Kidney epithelial cell (primary cell): ENCODE data around the gene PCLO. TPM values are rescaled to one million over a fixed set of nuclear protein-coding genes. Genes with fewer than 3 reads are reported as not detected.

Source experiments
- DNase-seq: peaks from one replicate; pipeline ENCODE4 v3.0.0-alpha.2; 2010; ENCODE audit warnings: low read depth
- H3K27me3 ChIP-seq: 2 replicates; pipeline ENCODE4 v1.6.0; 2011; ENCODE audit warnings: low read length; ENCODE audit not compliant: control insufficient read depth, insufficient read depth
- H3K36me3 ChIP-seq: 2 replicates; pipeline ENCODE4 v1.5.1; 2011; ENCODE audit warnings: low read length; ENCODE audit not compliant: control insufficient read depth, insufficient read depth
- H3K4me3 ChIP-seq: 2 replicates; pipeline ENCODE4 v1.5.1; 2011; ENCODE audit warnings: low read depth, mild to moderate bottlenecking, control low read depth, low read length
- total RNA-seq: library from RNA; depleted of rRNA; stranded (reverse); fragments of >200 nt; gene quantifications from 2 replicates; pipeline ENCODE4 v1.2.3, GENCODE V29; 2015
- TF ChIP-seq, protein P1 (sequence below): IDR thresholded peaks from 2 replicates; pipeline ENCODE4 v1.5.1; 2011; ENCODE audit warnings: mild to moderate bottlenecking, moderate library complexity, low read length, control low read depth, inconsistent platforms; ENCODE audit not compliant: insufficient read depth, poor library complexity, severe bottlenecking

PCLO gene
- total RNA-seq, 1 donor from 2014 or later = 4.7 TPM

GRCh38 chr7:82732677-82733076 lies 430.0 kb downstream of the PCLO start:
- no peak for DNase-seq
- no peaks in the 10 kb centered on the region for H3K27me3 ChIP-seq
- no peaks in the 10 kb centered on the region for H3K36me3 ChIP-seq
- H3K4me3 ChIP-seq = no peak overlapping the region
- TF ChIP-seq, protein P1, sequence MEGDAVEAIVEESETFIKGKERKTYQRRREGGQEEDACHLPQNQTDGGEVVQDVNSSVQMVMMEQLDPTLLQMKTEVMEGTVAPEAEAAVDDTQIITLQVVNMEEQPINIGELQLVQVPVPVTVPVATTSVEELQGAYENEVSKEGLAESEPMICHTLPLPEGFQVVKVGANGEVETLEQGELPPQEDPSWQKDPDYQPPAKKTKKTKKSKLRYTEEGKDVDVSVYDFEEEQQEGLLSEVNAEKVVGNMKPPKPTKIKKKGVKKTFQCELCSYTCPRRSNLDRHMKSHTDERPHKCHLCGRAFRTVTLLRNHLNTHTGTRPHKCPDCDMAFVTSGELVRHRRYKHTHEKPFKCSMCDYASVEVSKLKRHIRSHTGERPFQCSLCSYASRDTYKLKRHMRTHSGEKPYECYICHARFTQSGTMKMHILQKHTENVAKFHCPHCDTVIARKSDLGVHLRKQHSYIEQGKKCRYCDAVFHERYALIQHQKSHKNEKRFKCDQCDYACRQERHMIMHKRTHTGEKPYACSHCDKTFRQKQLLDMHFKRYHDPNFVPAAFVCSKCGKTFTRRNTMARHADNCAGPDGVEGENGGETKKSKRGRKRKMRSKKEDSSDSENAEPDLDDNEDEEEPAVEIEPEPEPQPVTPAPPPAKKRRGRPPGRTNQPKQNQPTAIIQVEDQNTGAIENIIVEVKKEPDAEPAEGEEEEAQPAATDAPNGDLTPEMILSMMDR = no peak

DNA sequence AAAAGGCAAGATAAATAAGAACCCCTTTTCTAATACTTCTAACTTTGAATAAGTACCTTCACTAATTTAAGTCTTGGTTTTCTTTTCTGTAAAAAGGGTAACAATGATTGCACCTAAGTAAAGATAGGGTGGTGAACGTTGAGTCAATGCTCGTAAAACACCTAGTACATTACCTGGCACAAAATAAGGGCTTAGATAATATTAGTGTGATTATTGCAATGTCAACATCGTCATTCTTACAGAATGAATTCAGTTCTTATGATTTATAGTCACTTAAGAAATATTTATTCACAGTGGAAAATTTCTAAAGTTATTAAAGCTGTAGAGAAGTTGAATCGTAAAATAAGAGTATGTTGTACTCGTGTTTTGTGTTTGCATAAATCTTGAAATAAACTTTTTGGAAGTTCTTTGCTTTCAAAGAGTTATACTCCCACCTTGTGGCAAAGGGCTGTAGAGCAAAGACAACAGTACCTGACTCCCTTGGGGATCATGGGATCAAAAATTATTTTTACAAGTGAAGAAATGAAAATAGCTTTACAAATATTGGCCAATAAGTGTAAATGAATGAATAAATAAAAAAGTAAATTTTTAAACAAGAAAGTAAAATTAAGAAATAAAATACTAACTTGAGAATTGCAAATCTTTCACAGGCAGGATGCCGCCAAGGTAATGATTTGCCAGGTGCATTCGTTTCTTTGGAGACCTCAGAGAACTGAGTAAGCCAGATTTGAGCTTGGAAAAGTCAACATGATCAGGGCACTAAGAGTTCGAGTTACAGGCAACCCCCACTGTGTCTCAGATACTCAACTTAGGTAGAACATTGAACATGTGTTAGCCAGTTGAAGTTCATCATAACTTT lies 433.3 kb downstream of the PCLO start:
- no peaks in the 10 kb centered on the region for H3K36me3 ChIP-seq
- H3K4me3 ChIP-seq = no peak overlapping the region
- peak; percentile 9 for DNase-seq
- H3K27me3 ChIP-seq = no peaks in the 10 kb centered on the region
- TF ChIP-seq, protein P1 = peak; percentile 77

DNA sequence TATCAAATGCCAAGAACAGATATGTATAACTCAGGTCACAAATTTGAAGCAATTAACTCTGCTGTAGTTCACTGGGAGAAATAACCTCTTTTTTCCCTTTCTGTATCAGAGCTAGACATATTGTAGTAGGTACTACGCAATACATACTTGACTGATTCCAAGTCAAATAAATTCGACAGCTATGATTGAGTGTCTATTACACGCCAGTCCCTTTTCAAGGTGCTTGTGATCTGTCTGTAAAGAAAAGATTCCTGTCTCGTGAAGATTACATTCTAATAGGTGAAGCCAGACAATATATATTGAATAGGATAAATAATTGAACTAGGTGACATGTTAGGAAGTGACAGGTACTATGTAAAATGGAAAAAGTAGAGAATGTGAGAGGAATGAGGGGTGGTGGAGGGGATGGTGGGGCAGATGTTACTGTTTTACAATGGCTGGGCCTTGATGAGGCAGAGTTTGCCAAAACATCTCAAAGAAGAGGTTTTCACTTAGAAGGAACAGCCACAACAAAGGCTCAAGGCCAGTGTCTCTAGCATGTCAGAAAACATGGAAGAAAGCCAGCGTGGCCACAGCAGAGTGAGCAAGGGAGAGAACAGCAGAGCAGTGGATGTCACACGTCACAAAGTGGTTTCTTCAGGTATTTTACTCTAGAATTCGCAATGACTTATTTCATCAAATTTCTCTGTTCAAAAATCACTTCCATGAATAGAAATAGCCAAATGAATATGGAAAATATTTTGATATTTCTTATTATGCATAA lies 436.5 kb downstream of the PCLO start:
- no peaks in the 10 kb centered on the region for H3K36me3 ChIP-seq
- no peak for DNase-seq
- TF ChIP-seq, protein P1 = no peak
- no peaks in the 10 kb centered on the region for H3K27me3 ChIP-seq
- H3K4me3 ChIP-seq = no peak overlapping the region

DNA sequence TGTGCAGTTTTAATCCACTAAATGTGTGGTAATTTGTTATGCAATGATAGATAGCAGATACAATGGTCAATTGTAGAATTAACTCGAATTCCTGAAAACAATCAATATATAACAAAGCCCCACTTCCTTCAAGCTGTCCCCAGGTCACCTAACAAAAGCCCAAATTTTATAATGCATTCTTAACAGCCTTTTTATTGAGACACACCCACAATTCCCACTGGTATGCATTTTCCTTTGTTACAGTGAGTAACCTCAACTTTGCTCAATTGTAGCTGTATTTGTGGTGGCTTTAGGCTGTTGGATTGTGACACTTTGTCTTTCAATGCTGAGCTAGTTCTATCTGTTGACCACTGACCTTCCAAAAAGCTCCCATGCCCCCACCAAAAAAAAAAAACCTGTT lies 439.3 kb downstream of the PCLO start:
- Histone ChIP-seq H3K4me3 (no peak overlapping the region), H3K27me3 (no peaks in the 10 kb centered on the region), H3K36me3 (no peaks in the 10 kb centered on the region)
- TF ChIP-seq, protein P1 = no peak
- no peak for DNase-seq

GRCh38 chr7:82722946-82723345 lies 439.7 kb downstream of the PCLO start:
- DNase-seq = no peak
- Histone ChIP-seq H3K4me3 (no peak overlapping the region), H3K27me3 (no peaks in the 10 kb centered on the region), H3K36me3 (no peaks in the 10 kb centered on the region)
- TF ChIP-seq, protein P1 = no peak
